ENCODE results near the gene CELA3B.
"Not testable (repeated sequence)": the region's sequence is repeated elsewhere in the genome, so short reads cannot be mapped to it uniquely, and the experiment has no call there.

GRCh38 chr1:22007262-22007661 is 30.4 kb downstream of the CELA3B start:
- TF ChIP-seq CTCF (IDR thresholded peaks at IDR 0.05); SIN3A (IDR thresholded peaks at IDR 0.05; ENCODE audit: borderline replicate concordance, insufficient read depth, low read depth, low read length); TCF7L2 (IDR thresholded peaks at IDR 0.05; ENCODE audit: low read depth, low read length): not testable (repeated sequence)

All from Panc1 (cell line).